Stimulated activated CD8-positive, alpha-beta memory T cell treated with anti-CD3 and anti-CD28 coated beads, Interleukin-2, amount 100 ng/mL, for 48 hours (primary cell): Measurements from ENCODE around the gene TASP1.
"Not testable (repeated sequence)": the region's sequence is repeated elsewhere in the genome, so short reads cannot be mapped to it uniquely, and the experiment has no call there.

Experiments
- DNase-seq, 2 donors: peaks; one replicate each; pipeline ENCODE4 v3.0.0-alpha.2; 2020; ENCODE audit warnings: low read depth in 2 of 2

The TASP1 gene

DNA sequence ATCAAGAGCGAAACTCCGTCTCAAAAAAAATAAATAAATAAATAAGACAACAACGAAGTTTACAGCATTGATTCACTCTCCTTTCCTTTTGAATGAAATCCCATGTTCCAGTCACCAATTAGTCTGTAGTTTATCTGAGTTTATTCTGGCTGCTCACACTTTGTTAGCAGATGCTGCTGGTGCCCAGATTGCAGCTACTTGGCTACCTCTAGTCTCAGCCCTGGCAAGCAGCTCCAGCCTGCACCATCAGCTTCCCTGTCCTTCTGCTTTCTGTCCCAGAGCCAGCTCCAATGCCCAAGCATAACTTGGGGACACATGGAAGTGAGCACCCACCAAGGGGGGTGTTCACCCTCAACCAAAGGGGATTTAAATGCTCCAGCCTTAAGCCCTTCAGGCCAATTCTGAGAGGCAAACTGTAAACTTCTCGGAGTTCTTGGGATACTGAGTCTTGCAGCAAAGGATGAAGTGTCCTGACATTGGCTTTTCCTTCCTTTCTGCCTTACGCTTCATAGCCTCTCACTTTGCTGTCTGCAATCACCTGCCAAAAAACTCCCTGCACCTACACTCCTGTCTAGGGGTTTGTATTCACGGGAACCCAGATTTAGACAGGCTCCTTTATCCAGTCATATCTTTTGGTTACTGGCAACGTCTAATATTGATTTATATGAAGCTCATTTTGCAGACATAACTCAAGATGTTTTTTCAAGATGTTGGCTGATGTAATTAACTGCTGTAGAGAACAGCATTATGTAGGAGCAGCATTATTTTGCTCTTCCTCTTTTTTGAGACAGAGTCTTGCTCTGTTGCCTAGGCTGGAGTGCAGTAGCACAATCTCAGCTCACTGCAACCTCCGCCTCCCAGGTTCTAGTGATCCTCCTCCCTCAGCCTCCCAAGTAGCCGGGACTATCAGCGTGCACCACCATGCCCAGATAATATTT, 9.8 kb upstream of the TASP1 start:
- no peak for DNase-seq

DNA sequence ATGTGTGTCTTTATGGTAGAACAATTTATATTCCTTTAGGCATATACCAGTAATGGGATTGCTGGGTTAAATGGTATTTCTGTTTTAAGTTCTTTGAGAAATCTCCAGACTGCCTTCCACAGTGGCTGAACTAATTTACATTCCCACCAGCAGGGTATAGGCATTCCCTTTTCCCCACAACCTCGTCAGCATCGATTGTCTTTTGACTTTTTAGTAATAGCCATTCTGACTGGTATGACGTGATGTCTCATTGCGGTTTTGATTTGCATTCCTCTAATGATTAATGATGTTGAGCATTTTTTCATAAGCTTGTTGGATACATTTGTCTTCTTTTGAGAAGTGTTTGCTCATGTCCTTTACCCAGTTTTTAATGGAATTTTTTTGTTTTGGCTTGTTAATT, 5.3 kb upstream of the TASP1 start:
- no peak for DNase-seq

DNA sequence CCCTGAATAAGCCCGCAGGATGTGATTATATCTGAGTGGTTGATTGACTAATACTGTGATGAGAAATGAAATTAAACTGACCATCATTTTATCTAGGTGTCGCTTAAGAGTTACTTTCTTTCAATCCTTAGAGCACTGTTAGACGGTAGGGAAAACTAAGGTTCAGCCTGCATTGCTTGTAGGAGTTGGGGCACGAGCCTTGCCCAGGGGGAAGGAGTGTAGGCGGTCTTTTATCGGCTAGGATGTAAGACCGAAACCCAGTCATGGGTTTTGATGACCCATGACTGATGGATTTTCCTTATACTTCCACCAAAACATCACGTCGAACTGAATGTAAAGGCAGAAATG, 392 bp upstream of the TASP1 start:
- DNase-seq: no peak

DNA sequence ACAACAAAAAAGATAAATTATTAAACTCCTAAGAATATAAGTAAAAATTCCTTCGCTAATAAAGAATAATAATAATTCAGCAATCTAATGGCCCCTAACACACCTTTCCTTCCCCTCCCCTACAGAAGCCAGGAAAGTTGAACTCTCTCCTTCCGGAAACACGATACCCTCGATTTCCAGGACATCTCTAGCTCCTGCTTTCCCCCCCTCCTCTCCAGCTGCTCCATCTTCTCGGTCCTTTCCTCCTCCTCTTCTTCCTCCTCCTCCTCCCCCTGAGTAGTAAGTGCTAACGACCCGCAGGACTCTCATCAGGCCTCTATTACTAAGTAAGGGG, 603 bp downstream of the TASP1 start:
- DNase-seq: no peak

GRCh38 chr20:13632431-13632830, 6.3 kb downstream of the TASP1 start:
- DNase-seq: no peak

DNA sequence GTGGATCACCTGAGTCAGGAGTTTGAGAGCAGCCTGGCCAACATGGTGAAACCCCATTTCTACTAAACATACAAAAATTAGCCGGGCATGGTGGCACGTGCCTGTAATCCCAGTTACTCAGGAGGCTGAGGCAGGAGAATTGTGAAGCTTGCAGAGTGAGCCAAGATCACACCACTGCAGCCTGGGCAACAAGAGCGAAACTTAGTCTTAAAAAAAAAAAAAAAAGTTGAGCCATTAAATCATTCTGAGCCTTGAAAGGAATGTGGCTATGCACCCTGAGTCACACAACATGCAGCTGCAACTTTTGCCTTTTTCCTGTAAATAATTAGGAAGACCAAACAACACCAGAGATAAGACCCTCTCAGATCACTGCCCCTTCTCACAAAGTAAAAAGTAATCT, 11.2 kb downstream of the TASP1 start:
- not testable (repeated sequence) for DNase-seq

GRCh38 chr20:13626724-13627123, 12.0 kb downstream of the TASP1 start:
- DNase-seq: no peak

DNA sequence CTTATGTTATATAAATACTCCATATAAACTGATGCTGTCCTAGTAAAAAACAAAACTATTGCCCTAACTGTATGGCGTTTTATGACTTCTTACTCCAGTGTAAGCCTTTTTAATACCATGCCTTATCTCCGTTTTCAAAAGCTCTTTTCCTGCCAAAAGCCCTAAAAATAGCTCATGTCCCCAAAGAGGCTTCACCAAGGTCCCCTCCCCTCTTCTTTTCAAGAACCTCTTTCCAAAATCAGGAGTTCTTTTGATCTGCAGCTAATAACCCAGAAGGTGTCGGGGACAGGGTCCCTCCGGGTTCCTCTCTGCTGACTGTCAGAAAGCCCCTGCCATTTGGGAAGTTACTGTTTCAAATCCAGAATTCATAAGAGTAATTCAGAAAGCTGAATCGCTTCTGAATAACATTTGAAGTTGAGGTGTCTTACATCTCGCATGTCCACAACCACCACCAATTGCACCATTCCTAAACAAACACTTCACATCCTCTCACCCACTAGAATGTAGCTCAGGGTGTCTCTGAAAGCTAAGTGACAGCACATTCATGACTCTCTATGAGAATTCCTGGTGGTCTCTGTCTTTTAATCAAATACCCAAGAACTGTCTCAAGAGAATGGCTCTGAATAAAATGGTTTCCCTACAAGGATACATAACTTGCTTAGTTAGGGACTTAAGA, 13.3 kb downstream of the TASP1 start:
- no peak for DNase-seq

GRCh38 chr20:13619415-13619814, 19.3 kb downstream of the TASP1 start:
- not testable (repeated sequence) for DNase-seq

GRCh38 chr20:13618456-13618855, 20.3 kb downstream of the TASP1 start:
- not testable (repeated sequence) for DNase-seq

- not testable (repeated sequence) for DNase-seq
Measured at GRCh38 chr20:13617585-13617984, 21.1 kb downstream of the TASP1 start.

DNA sequence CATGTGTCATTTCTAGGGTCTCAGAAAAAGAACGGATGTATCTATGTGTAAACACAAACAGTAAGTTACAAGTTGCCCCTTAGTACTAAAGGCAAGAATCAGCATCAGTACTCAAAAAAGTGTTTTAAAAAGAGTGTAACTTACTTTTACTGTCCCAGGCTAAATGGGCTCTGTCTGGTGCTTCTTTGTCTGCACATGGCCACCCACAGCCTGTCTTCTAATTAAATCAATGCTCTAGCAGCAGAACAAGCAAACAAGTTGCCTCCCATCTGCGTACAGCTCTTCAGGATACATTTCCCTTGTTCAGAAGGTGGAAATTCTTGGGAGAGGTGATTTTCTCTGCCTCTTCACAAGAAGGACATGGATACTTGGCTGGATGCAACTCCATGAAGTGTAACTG, 22.0 kb downstream of the TASP1 start:
- DNase-seq: not testable (repeated sequence)

DNA sequence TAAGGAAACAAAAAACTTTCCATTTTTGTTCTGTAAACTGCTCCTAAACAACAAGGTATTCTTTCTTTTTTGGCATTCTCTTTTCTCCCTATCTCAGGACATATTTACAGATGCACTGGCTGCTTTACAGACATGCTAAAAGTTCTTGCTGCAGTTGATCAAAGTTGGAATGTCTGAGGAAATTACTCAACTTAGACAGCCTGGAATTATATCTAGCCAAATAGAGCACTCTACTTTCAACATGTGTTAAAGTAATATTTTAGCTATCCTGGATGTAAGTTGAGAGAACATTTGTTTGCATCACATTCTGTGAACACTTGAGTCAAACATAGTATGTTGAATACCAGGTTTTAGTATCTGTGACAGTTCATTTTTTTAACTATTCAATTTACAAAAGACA, 24.8 kb downstream of the TASP1 start:
- DNase-seq: no peak

GRCh38 chr20:13611611-13612125, 27.1 kb downstream of the TASP1 start:
- no peak for DNase-seq

- DNase-seq: no peak
Measured at GRCh38 chr20:13610184-13610583, 28.5 kb downstream of the TASP1 start.

DNA sequence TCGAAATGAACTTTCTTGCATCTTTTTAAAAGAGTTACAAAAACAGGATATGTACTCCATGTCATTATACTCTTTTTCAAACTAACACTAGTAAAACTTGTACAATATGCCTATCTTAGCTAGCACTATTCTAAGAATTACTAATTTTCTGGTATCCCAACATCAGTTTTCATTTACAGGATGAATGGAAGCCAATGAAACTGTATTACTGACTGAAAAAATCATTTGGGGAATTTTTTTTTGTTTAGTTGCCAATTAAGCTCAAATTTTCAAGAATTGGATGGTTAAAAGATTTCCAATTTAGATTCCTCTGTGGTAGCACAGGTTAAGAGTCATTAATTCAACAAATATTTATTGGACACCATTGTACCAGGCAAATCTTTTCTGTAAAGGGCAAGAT, 30.7 kb downstream of the TASP1 start:
- DNase-seq: no peak

GRCh38 chr20:13593423-13593822, 45.3 kb downstream of the TASP1 start:
- not testable (repeated sequence) for DNase-seq

- DNase-seq: no peak
Measured at GRCh38 chr20:13588049-13588448, 50.7 kb downstream of the TASP1 start.

- DNase-seq: no peak
Measured at GRCh38 chr20:13587370-13587769, 51.4 kb downstream of the TASP1 start.

- no peak for DNase-seq
Measured at GRCh38 chr20:13586133-13586532, 52.6 kb downstream of the TASP1 start.

GRCh38 chr20:13581451-13581850, 57.3 kb downstream of the TASP1 start:
- no peak for DNase-seq

DNA sequence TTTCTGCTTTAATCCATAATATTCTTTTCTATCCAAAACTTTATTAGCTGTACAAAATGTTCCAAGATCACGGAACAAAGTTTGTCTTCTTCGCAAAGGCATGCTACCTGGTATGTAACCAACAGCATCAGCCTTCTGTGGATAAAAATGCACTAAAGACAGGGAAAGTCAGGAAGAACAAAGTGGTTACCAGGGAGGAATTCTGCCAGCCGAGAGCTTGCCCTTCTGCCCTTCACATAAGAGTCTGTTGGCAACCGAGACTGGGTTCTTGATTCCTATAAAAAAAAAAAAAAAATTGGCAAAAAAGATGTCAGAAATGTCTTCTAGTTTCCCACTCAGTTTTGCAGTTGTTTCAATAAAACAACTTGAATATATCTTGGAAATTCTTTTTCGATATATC, 58.0 kb downstream of the TASP1 start:
- DNase-seq: no peak

GRCh38 chr20:13574071-13574470, 64.7 kb downstream of the TASP1 start:
- no peak for DNase-seq
